Measurements from ENCODE around the gene SNX32. TPM values are rescaled to one million over a fixed set of nuclear protein-coding genes. Genes with fewer than 3 reads are reported as not detected.

The SNX32 gene
- total and polyA plus RNA-seq, 2 experiments from 2014 or later: 5.9 to 13.2 TPM

DNA sequence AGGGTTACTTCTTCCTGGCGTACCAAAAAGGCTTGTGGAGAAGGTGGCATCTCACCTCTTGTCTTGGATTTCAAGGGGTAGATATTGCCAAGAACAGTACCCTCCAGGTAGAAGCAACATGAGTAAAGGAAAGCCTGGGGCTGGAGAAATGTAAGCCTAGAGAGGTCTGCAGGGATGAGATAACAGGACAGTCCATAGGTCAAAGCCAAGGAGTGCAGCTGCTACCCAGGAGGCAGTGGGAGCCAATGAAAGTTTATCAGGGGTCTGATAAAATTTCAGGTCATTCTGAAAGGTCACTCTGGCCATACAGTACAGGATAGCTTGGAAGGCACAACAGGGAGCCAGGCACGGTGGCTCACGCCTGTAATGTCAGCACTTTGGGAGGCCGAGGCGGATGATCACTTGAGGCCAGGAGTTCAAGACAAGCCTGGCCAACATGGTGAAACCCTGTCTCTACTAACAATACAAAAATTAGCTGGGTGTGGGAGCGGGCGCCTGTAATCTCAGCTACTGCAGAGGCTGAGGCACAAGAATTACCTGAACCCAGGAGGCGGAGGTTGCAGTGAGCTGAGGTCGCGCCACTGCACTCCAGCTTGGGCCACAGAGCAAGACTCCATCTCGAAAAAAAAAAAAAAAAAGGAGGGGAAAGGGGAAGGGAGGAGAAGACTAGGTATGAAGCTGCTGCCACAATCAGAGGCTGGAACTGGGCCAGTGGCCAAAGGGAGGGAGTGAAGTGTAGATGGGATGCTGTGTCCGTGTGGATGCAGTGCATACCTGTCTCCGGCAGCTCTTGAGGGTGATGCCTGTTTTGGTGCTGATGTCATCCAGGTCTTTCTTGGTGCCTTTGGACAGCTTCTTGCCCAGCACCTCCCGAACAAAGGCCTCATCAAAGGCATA lies 53.3 kb downstream of the SNX32 start:
- H3K4me3 ChIP-seq: peak overlapping the region; percentile 53
- TF ChIP-seq, protein P1, sequence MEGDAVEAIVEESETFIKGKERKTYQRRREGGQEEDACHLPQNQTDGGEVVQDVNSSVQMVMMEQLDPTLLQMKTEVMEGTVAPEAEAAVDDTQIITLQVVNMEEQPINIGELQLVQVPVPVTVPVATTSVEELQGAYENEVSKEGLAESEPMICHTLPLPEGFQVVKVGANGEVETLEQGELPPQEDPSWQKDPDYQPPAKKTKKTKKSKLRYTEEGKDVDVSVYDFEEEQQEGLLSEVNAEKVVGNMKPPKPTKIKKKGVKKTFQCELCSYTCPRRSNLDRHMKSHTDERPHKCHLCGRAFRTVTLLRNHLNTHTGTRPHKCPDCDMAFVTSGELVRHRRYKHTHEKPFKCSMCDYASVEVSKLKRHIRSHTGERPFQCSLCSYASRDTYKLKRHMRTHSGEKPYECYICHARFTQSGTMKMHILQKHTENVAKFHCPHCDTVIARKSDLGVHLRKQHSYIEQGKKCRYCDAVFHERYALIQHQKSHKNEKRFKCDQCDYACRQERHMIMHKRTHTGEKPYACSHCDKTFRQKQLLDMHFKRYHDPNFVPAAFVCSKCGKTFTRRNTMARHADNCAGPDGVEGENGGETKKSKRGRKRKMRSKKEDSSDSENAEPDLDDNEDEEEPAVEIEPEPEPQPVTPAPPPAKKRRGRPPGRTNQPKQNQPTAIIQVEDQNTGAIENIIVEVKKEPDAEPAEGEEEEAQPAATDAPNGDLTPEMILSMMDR (IDR thresholded peaks at IDR 0.05; ENCODE audit: low read depth, low read length): no peak
- no peaks in the 10 kb centered on the region for H3K9me3 ChIP-seq (ENCODE audit: low read depth)
- peaks cover 19% of the 10 kb centered on the region for H3K36me3 ChIP-seq
- H3K27me3 ChIP-seq: no peaks in the 10 kb centered on the region
- H3K4me1 ChIP-seq (ENCODE audit: low read depth): peaks cover 14% of the 10 kb centered on the region
- no peak for DNase-seq (ENCODE audit: low read depth in 1 of 2, low spot score in 1 of 2)
- H3K27ac ChIP-seq: peak overlapping the region; percentile 86

DNA sequence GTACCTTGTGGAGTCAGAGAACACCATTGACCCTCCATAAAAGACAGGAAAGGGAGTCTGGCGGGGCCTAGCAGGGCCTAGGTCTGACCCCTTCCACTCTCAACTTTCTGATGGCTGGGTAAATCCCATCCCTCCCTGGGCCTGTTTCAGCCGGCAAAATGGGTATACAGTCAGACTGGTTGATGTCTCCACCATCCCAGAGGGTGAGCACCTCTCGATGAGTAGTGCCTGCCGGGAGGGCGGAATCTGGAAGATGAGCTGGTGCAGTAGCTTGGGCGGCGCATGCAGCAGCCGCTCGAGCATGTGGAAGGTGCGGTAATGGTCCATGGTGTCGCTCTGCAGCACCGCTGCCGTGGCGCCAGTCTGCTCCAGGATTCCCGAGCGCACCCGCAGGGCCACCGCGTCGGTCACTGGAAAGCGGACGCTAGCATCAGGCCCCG lies 54.0 kb downstream of the SNX32 start:
- no peak for DNase-seq (ENCODE audit: low read depth in 1 of 2, low spot score in 1 of 2)
- H3K36me3 ChIP-seq: peaks cover 14% of the 10 kb centered on the region
- peaks cover 19% of the 10 kb centered on the region for H3K4me1 ChIP-seq (ENCODE audit: low read depth)
- TF ChIP-seq, protein P1 (IDR thresholded peaks at IDR 0.05; ENCODE audit: low read depth, low read length): no peak
- peak overlapping the region; percentile 86 for H3K27ac ChIP-seq
- peak overlapping the region; percentile 53 for H3K4me3 ChIP-seq
- no peaks in the 10 kb centered on the region for H3K27me3 ChIP-seq
- no peaks in the 10 kb centered on the region for H3K9me3 ChIP-seq (ENCODE audit: low read depth)

DNA sequence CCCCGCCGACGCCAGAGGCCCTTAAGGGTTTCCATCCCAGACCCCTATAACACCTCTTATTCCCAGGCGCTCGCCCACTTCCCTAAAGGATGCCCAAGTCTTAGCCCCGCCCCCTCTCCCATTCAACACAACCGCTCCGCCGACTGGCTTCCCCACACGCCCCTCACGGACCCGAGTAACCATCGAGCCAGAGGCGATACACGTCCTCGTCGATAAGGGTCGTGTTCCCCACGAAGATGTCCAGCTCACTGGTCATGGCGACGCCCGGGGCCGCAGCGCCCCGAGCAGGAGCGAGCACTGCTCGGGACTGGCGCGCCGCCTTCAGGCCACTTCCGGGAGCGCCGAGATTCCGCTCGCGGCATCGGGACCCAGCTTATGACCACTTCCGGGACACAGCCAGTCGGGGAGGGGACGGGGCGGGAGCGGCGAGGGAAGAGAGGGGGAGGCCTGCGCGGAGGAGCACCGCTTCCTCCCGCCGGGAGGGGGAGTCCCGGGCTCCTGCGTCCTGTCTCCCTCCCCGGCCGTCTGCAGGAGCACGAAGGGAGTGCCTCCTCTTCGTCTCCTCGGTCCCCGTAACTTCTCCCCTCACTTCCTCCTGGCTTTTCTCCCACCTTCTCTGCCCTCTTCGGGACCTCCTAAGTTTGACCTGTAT lies 54.5 kb downstream of the SNX32 start, which contains the start of gene FIBP:
FIBP (minus strand) TSS at position 309 of the 652 bp plus-strand sequence; CDS start at position 256, 53 bp downstream.
- H3K27me3 ChIP-seq: no peaks in the 10 kb centered on the region
- H3K27ac ChIP-seq: peak within 1 kb of the TSS; percentile 86
- peaks cover 11% of the 10 kb centered on the region for H3K36me3 ChIP-seq
- H3K9me3 ChIP-seq (ENCODE audit: low read depth): no peaks in the 10 kb centered on the region
- peaks cover 19% of the 10 kb centered on the region for H3K4me1 ChIP-seq (ENCODE audit: low read depth)
- peak within 1 kb of the TSS; percentile 53 for H3K4me3 ChIP-seq
- peak; percentile 97 to 98 for DNase-seq (ENCODE audit: low read depth in 1 of 2, low spot score in 1 of 2)
- TF ChIP-seq, protein P1 (IDR thresholded peaks at IDR 0.05; ENCODE audit: low read depth, low read length): peak; percentile 78

DNA sequence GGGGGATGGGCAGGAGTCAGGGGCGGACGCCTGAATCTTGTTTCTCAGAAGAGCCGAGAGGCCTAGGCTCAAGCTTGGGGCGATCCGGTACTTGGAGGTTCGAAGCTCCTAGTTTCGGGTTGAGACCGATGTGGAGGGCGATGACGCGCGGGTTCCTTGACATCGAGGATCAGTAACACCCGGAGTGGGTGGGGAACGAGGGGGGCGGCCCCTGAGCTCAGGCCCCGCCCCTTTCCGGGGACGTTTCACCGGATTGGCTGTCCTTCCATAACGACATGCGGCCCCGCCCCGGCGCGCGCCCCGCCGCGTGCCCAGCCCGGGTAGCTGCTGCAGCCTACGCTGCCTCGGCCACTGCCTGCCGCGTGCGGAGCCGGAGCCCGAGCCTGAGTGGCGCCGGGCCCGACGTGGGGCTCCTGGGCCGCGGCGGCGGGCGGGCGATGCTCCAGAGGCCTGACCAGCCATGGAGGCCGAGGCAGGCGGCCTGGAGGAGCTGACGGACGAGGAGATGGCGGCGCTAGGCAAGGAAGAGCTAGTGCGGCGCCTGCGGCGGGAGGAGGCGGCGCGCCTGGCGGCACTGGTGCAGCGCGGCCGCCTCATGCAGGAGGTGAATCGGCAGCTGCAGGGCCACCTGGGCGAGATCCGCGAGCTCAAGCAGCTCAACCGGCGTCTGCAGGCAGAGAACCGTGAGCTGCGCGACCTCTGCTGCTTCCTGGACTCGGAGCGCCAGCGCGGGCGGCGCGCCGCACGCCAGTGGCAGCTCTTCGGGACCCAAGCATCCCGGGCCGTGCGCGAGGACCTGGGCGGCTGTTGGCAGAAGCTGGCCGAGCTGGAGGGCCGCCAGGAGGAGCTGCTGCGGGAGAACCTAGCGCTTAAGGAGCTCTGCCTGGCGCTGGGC lies 56.8 kb downstream of the SNX32 start, which contains the start of gene CCDC85B:
CCDC85B (plus strand) TSS at position 350 of the 895 bp plus-strand sequence; CDS start at position 461, 111 bp downstream.
- Histone ChIP-seq H3K4me3 (peak within 1 kb of the TSS; percentile 57), H3K27me3 (peaks cover 2% of the 10 kb centered on the region), H3K27ac (peak within 1 kb of the TSS; percentile 76), H3K36me3 (no peaks in the 10 kb centered on the region), H3K4me1 (ENCODE audit: low read depth) (peaks cover 23% of the 10 kb centered on the region), H3K9me3 (ENCODE audit: low read depth) (no peaks in the 10 kb centered on the region)
- DNase-seq (ENCODE audit: low read depth in 1 of 2, low spot score in 1 of 2): peak; percentile 97 to 98
- TF ChIP-seq, protein P1 (IDR thresholded peaks at IDR 0.05; ENCODE audit: low read depth, low read length): peak; percentile 3
